OCI-LY7 (cell line): ENCODE results near the gene DYRK2. TPM values are rescaled to one million over a fixed set of nuclear protein-coding genes. Genes with fewer than 3 reads are reported as not detected.

ENCODE experiments used
- BruUV-seq: library from RNA; stranded (reverse); fragments of 400-500 nt; replicated peaks from 2 replicates; lab custom pipeline; 2021; lab: Mats Ljungman, UMichigan
- CTCF ChIA-PET: fragments of 300-600 bp; sonication (Branson Sonifier 250); formaldehyde crosslinking; loops from one replicate; lab custom pipeline; 2022; ENCODE audit warnings: antibody characterized with exemption; ENCODE audit not compliant: unreplicated experiment; lab: Charles Lee
- POLR2A ChIA-PET: fragments of 300-600 bp; sonication (Branson Sonifier 250); formaldehyde crosslinking; loops from one replicate; lab custom pipeline; 2022; ENCODE audit warnings: antibody characterized with exemption; lab: Charles Lee
- DNase-seq: peaks from one replicate; pipeline ENCODE4 v3.0.0-alpha.2; 2015; ENCODE audit warnings: low spot score
- H2AFZ ChIP-seq: fragments of 200-600 bp; sonication (generic), shearing (Covaris generic); 2 replicates; pipeline ENCODE4 v1.6.1; 2014; ENCODE audit warnings: mild to moderate bottlenecking, antibody characterized with exemption, low read length, moderate library complexity
- H3K27ac ChIP-seq: fragments of 200-600 bp; sonication (generic); 2 replicates; pipeline ENCODE4 v1.5.1; 2014; ENCODE audit warnings: mixed run types, low read depth, mild to moderate bottlenecking, moderate library complexity, low read length, inconsistent platforms; ENCODE audit not compliant: poor library complexity, severe bottlenecking
- H3K36me3 ChIP-seq: fragments of 200-600 bp; sonication (generic); 2 replicates; pipeline ENCODE4 v1.6.1; 2014; ENCODE audit warnings: mild to moderate bottlenecking, antibody characterized with exemption, low read length, moderate library complexity, mixed read lengths; ENCODE audit not compliant: insufficient read depth
- H3K4me1 ChIP-seq: fragments of 200-600 bp; sonication (generic); 2 replicates; pipeline ENCODE4 v1.5.1; 2014; ENCODE audit warnings: mild to moderate bottlenecking, low read length; ENCODE audit not compliant: insufficient read depth, poor library complexity, severe bottlenecking
- H3K4me2 ChIP-seq: fragments of 200-600 bp; sonication (generic); 2 replicates; pipeline ENCODE4 v1.6.1; 2014; ENCODE audit warnings: mild to moderate bottlenecking, low read length
- H3K4me3 ChIP-seq: fragments of 200-600 bp; sonication (generic); 2 replicates; pipeline ENCODE4 v1.5.1; 2014; ENCODE audit warnings: mild to moderate bottlenecking, low read depth, low read length; ENCODE audit not compliant: poor library complexity, severe bottlenecking
- H3K79me2 ChIP-seq: fragments of 200-600 bp; sonication (generic); 2 replicates; pipeline ENCODE4 v1.6.1; 2016; ENCODE audit warnings: low read depth, mild to moderate bottlenecking, low read length, moderate library complexity, mixed read lengths; ENCODE audit not compliant: insufficient read depth
- H3K9me2 ChIP-seq: fragments of 200-600 bp; sonication (generic); 2 replicates; pipeline ENCODE4 v1.6.1; 2016; ENCODE audit warnings: mild to moderate bottlenecking, low read length, mixed read lengths; ENCODE audit not compliant: insufficient read depth
- H3K9me3 ChIP-seq: fragments of 200-600 bp; sonication (generic); 2 replicates; pipeline ENCODE4 v1.6.1; 2014; ENCODE audit warnings: mild to moderate bottlenecking, mixed run types, low read length, mixed read lengths
- H4K20me1 ChIP-seq: fragments of 200-600 bp; sonication (generic); 2 replicates; pipeline ENCODE4 v1.6.1; 2014; ENCODE audit warnings: mild to moderate bottlenecking, antibody characterized with exemption, low read length, moderate library complexity, mixed read lengths; ENCODE audit not compliant: insufficient read depth
- CTCF ChIP-seq: fragments of 200-600 bp; sonication (generic); conservative IDR thresholded peaks from 2 replicates; pipeline ENCODE4 v1.5.1; 2014; ENCODE audit warnings: mild to moderate bottlenecking, antibody characterized with exemption, low read length, moderate library complexity, mixed read lengths
- EZH2phosphoT487 ChIP-seq: fragments of 200-600 bp; sonication (generic); IDR thresholded peaks from 2 replicates; pipeline ENCODE4 v1.6.1; 2018; ENCODE audit warnings: low read depth, borderline replicate concordance, mild to moderate bottlenecking, mixed run types, antibody characterized with exemption, low read length, moderate library complexity, mixed read lengths
- intact Hi-C: fragments of 100-400 bp; cut with micrococcal nuclease; formaldehyde crosslinking; loops from one replicate; pipeline ENCODE4 v1.10.0; 2022; ENCODE audit not compliant: unreplicated experiment
- total RNA-seq, 2 experiments: library from RNA; depleted of rRNA in 1 of 2; stranded (reverse); fragments of >200 nt in 1 of 2; shearing (Covaris generic) in 1 of 2; gene quantifications; 2 replicates each; pipeline ENCODE4 v1.2.3, GENCODE V29; 2014 to 2022

Gene DYRK2
- total RNA-seq, 2 experiments from 2014 or later: 30.6 to 32.3 TPM

GRCh38 chr12:67692966-67693365 lies 44.4 kb downstream of the DYRK2 start:
- no TSS peak for BruUV-seq
- Histone ChIP-seq H3K4me1 (peaks cover 61% of the 10 kb centered on the region), H3K36me3 (no peaks in the 10 kb centered on the region), H3K79me2 (no peaks in the 10 kb centered on the region), H2AFZ (0 out of 2 replicates have a peak overlapping the region, but pooled peaks have one; percentile 8), H3K4me2 (peak overlapping the region; percentile 34), H3K4me3 (peak overlapping the region; percentile 27), H3K9me3 (peaks cover 6% of the 10 kb centered on the region; the same call in 1 of the 2 replicates), H3K27ac (peak overlapping the region; percentile 4), H4K20me1 (no peaks in the 10 kb centered on the region), H3K9me2 (no peaks in the 10 kb centered on the region)
- DNase-seq: peak; percentile 50
- ChIA-PET CTCF (no interaction called here), POLR2A (no interaction called here)
- TF ChIP-seq EZH2phosphoT487: no peak
- no peak for TF ChIP-seq CTCF
- intact Hi-C loops: no loop called here

- ChIA-PET CTCF (interaction anchor here (1.7 kb wide), 1 partner anchor 55 kb away, joined by 3 read pairs; no protein-coding TSS in a partner anchor), POLR2A (interaction anchor here (0.7 kb wide), 1 partner anchor 101 kb away, joined by 3 read pairs; no protein-coding TSS in a partner anchor)
Measured at GRCh38 chr12:67693894-67694293, 45.3 kb downstream of the DYRK2 start.

More at GRCh38 chr12:67693894-67694293, 45.3 kb downstream of the DYRK2 start:
- Histone ChIP-seq H3K9me2 (no peaks in the 10 kb centered on the region), H3K4me2 (0 out of 2 replicates have a peak overlapping the region, but pooled peaks have one; percentile 34), H3K36me3 (no peaks in the 10 kb centered on the region), H3K4me3 (no peak overlapping the region), H4K20me1 (no peaks in the 10 kb centered on the region), H3K9me3 (peaks cover 6% of the 10 kb centered on the region; the same call in 1 of the 2 replicates), H3K4me1 (peaks cover 69% of the 10 kb centered on the region), H2AFZ (no peak overlapping the region), H3K79me2 (no peaks in the 10 kb centered on the region), H3K27ac (no peak overlapping the region)
- no TSS peak for BruUV-seq
- intact Hi-C loops: no loop called here
- no peak for TF ChIP-seq CTCF
- TF ChIP-seq EZH2phosphoT487: no peak
- no peak for DNase-seq
